Testis (tissue), 3 donors: ENCODE data around the gene PLEKHF1. TPM values are rescaled to one million over a fixed set of nuclear protein-coding genes. Genes with fewer than 3 reads are reported as not detected.

ENCODE experiments used
- DNase-seq: peaks from one replicate; pipeline ENCODE4 v3.0.0-alpha.2; 2019
- H3K27ac ChIP-seq, 2 donors: fragments of 200-600 bp; sonication (generic); one replicate each; pipeline ENCODE4 v1.5.1; 2019
- H3K27me3 ChIP-seq: fragments of 200-600 bp; sonication (generic); one replicate; pipeline ENCODE4 v1.5.1; 2019
- H3K36me3 ChIP-seq: fragments of 200-600 bp; sonication (generic); one replicate; pipeline ENCODE4 v1.5.1; 2017; ENCODE audit warnings: low read depth; ENCODE audit errors: missing control alignments
- H3K4me1 ChIP-seq: fragments of 200-600 bp; sonication (generic); one replicate; pipeline ENCODE4 v1.5.1; 2019
- H3K4me3 ChIP-seq, 2 donors: fragments of 200-600 bp; sonication (generic); one replicate each; pipeline ENCODE4 v1.5.1; 2017 to 2019
- H3K9me3 ChIP-seq: fragments of 200-600 bp; sonication (generic); one replicate; pipeline ENCODE4 v1.5.1; 2017
- CTCF ChIP-seq, 3 experiments: fragments of 450-650 bp in 2 of 3; fragments of 200-600 bp in 1 of 3; sonication (generic) in 1 of 3; IDR thresholded peaks; one replicate each; pipeline ENCODE4 v1.5.1; 2016 to 2019; ENCODE audit warnings: antibody characterized with exemption in 3 of 3, mild to moderate bottlenecking in 2 of 3, moderate library complexity in 1 of 3
- POLR2A ChIP-seq: fragments of 450-650 bp; IDR thresholded peaks from one replicate; pipeline ENCODE4 v1.6.1; 2017; ENCODE audit warnings: antibody characterized with exemption, mild to moderate bottlenecking, moderate library complexity
- WGBS, 2 donors: methylation state at CpG; one replicate each; pipeline ENCODE4 v1.1.5; 2018; 5-methylcytosine and 5-hydroxymethylcytosine counted together
- intact Hi-C: fragments of 100-400 bp; cut with DNase I; formaldehyde crosslinking; loops from one replicate; pipeline ENCODE4 v1.15.1; 2023; ENCODE audit warnings: low total_unique reads
- polyA plus RNA-seq: library from polyadenylated mRNA; stranded (reverse); fragments of 350-450 nt; fragmentation: Illumina TruSeq; extraction: RNeasy Lipid Tissue Mini Kit (QIAGEN cat#74804); gene quantifications from one replicate; pipeline ENCODE4 v1.2.3, GENCODE V29; 2014; ENCODE audit warnings: low read depth, low replicate concordance; ENCODE audit not compliant: insufficient read depth
- total RNA-seq, 2 donors: library from RNA; depleted of rRNA; stranded (reverse); fragments of >200 nt; gene quantifications; one replicate each; pipeline ENCODE4 v1.2.3, GENCODE V29; 2016

PLEKHF1 gene
- total and polyA plus RNA-seq, 3 donors from 2014 or later, result 6.3 to 26.2 (median 13.5) TPM

DNA sequence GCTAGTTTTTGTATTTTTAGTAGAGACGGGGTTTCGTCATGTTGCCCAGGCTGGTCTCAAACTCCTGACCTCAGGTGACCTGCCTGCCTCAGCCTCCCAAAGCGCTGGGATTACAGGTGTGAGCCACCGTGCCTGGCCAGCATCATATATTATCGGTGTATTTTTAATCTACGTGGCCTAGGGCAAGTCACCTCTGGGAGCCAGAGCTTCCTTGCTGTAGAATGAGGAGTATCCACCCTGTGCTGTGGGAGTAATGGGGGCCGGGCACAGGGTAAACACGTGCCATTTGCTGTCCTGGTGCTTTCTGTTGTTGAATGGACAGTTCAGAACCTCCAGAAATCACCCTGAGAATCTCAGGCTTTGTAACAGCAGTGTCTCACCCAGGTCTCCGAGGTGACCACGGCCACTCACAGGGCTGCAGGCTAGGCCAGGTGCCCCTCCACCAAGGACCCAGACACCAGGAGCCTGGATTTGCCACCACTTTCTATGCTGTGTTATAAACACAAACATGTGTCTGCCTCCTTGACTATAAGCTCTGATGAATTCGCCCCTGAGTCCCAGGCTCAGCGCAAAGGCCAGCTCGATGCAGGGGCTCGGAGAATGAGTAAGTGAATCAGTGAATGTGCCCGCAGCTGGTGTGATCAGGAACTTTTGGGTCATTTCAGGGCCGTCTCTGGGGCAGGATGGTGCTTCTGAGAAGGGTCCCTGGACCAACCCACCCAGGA lies 36.4 kb upstream of the PLEKHF1 start:
- intact Hi-C loops, result no loop called here
- Histone ChIP-seq H3K4me3 (no peak overlapping the region), H3K27ac (no peak overlapping the region), H3K4me1 (no peaks in the 10 kb centered on the region), H3K36me3 (no peaks in the 10 kb centered on the region), H3K9me3 (no peaks in the 10 kb centered on the region), H3K27me3 (no peaks in the 10 kb centered on the region)
- DNase-seq, result no peak
- TF ChIP-seq POLR2A (no peak), CTCF (IDR thresholded peaks at IDR 0.05) (no peak)
- 91 to 94% methylated on average over 16 of the region's 16 CpGs for WGBS, 2 donors

DNA sequence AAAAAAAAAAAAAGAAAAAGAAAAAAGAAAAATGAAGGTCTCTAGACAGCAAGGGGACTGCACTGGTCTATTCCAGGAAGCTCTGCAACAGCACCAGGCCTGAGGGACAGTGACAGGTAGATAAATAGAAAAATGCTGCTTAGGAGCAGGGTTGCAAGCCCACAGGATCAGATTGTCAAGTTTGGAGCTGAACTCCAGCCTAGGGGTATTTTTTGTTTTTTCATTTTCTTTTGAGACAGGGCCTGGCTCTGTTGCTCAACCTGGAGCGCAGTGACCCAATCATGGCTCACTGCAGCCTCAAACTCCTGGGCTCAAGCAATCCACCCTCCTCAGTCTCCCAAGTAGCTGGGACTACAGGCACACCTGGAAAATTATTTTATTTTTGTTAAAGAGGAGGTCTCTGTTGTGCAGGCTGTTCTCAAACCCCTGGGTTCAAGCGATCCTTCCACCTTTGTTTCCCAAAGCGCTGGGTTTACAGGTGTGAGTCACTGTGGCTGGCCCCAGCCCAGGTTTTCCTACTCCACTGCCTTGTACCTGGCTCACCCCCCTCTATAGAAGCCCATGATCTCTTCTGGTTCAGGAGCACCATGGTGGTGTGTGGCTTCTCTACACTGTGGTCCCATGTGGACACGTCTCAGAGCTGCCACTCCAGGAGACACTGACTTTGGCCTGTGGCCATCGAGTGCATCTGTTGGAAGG lies 35.3 kb upstream of the PLEKHF1 start:
- WGBS, 2 donors, result 88 to 99% methylated on average over 5 of the region's 5 CpGs
- H3K36me3 ChIP-seq, result no peaks in the 10 kb centered on the region
- TF ChIP-seq POLR2A, result no peak
- no peak for TF ChIP-seq CTCF (IDR thresholded peaks at IDR 0.05)
- no peaks in the 10 kb centered on the region for H3K27me3 ChIP-seq
- no peaks in the 10 kb centered on the region for H3K4me1 ChIP-seq
- intact Hi-C loops, result no loop called here
- no peak for DNase-seq
- H3K9me3 ChIP-seq, result no peaks in the 10 kb centered on the region
- H3K27ac ChIP-seq, result no peak overlapping the region
- H3K4me3 ChIP-seq, result no peak overlapping the region

DNA sequence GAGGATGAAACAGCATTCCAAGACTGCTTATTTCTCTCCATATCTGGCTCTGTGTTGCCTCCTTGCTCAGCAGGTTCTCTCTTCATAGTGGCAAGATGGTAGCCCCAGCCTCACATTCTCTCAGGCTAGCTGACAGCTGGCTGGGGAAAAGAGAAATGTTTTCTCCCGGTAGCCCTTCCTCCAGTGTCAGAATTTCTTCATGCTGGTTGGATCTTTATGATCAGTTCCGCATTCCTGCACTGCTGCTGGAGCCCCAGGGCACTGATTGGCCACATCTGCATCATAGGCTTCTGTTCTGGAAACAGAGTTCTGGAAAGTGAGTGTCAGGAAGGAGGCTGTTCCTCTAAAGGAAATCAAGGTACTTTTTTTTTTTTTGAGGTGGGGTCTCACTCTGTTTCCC lies 34.6 kb upstream of the PLEKHF1 start:
- Histone ChIP-seq H3K9me3 (no peaks in the 10 kb centered on the region), H3K4me1 (no peaks in the 10 kb centered on the region), H3K36me3 (no peaks in the 10 kb centered on the region), H3K4me3 (no peak overlapping the region), H3K27me3 (no peaks in the 10 kb centered on the region), H3K27ac (no peak overlapping the region)
- WGBS, 2 donors, result 61 to 85% methylated on average over 2 of the region's 2 CpGs
- DNase-seq, result no peak
- intact Hi-C loops, result no loop called here
- TF ChIP-seq CTCF (IDR thresholded peaks at IDR 0.05), result no peak
- no peak for TF ChIP-seq POLR2A

- no peaks in the 10 kb centered on the region for H3K36me3 ChIP-seq
- no peaks in the 10 kb centered on the region for H3K9me3 ChIP-seq
- WGBS, 2 donors, result 90 to 95% methylated on average over 3 of the region's 3 CpGs
- H3K27ac ChIP-seq, result no peak overlapping the region
- TF ChIP-seq POLR2A, result no peak
- TF ChIP-seq CTCF (IDR thresholded peaks at IDR 0.05), result no peak
- intact Hi-C loops, result no loop called here
- H3K4me3 ChIP-seq, result no peak overlapping the region
- H3K4me1 ChIP-seq, result no peaks in the 10 kb centered on the region
- H3K27me3 ChIP-seq, result no peaks in the 10 kb centered on the region
- no peak for DNase-seq
These were observed 33.8 kb upstream of the PLEKHF1 start for GRCh38 chr19:29631450-29631849.
